ENCODE data around the gene DALRD3. TPM values are rescaled to one million over a fixed set of nuclear protein-coding genes. Genes with fewer than 3 reads are reported as not detected.

The DALRD3 gene
- total RNA-seq, 6 experiments from 2014 or later = 7.5 to 17.0 (median 8.1) TPM

DNA sequence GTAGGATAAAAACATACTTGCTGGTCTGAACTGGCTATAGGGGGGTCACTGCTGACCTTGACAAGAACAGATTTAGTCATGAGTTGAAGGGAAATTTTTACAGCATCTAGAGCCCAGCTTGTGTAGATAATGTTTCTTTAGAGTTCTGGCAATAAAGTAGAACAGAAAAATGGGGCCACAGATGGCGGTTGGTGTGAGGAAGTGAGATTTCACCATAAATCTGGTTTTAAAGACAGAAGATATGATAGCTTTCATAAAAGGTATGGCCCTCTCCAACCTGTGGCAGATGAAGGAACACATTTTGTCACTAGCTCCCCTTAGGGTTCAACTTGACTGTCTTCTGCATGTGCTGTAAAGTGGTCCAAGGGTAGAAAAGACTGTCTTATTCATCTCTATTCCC is 35.2 kb upstream of the DALRD3 start:
- H3K36me3 ChIP-seq = peaks cover 9 to 41% (median 15%) of the 10 kb centered on the region in 4 donors
- WGBS (ENCODE audit: insufficient coverage, low coverage, low lambda C conversion rate, missing lambda C conversion rate) = 67% methylated on average over 1 of the region's 1 CpG
- no peak overlapping the region for H3K4me3 ChIP-seq
- ATAC-seq = no peak
- intact Hi-C loops (cut with DNase I) = no loop called here
- no peak overlapping the region for H3K27ac ChIP-seq
- TF ChIP-seq, protein P1, sequence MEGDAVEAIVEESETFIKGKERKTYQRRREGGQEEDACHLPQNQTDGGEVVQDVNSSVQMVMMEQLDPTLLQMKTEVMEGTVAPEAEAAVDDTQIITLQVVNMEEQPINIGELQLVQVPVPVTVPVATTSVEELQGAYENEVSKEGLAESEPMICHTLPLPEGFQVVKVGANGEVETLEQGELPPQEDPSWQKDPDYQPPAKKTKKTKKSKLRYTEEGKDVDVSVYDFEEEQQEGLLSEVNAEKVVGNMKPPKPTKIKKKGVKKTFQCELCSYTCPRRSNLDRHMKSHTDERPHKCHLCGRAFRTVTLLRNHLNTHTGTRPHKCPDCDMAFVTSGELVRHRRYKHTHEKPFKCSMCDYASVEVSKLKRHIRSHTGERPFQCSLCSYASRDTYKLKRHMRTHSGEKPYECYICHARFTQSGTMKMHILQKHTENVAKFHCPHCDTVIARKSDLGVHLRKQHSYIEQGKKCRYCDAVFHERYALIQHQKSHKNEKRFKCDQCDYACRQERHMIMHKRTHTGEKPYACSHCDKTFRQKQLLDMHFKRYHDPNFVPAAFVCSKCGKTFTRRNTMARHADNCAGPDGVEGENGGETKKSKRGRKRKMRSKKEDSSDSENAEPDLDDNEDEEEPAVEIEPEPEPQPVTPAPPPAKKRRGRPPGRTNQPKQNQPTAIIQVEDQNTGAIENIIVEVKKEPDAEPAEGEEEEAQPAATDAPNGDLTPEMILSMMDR (IDR thresholded peaks at IDR 0.05) = no peak
- no peak for TF ChIP-seq POLR2A (IDR thresholded peaks at IDR 0.05)
- DNase-seq = no peak
- H3K9me3 ChIP-seq = no peaks in the 10 kb centered on the region
- H3K4me1 ChIP-seq = no peaks in the 10 kb centered on the region
- H3K27me3 ChIP-seq = no peaks in the 10 kb centered on the region

DNA sequence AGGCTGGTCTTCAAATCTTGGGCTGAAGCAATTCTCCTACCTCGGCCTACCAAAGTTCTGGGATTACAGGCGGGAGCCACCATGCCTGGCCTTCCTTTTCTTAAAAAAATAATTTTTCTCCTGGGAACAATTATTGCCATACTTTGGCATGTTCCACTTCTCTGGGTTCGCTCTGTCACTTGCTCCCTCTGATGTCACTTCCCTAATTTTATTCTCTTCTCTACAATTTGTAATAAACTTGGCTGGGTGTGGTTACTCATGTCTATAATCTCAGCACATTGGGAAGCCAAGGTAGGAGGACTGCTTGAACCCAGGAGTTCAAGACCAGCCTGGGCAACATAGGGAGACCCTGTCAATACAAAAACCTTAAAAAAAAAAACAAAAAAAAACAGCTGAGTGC is 16.9 kb upstream of the DALRD3 start:
- ATAC-seq (no peak), DNase-seq (no peak)
- peaks cover 0 to 60% (median 9%) of the 10 kb centered on the region in 4 donors for H3K36me3 ChIP-seq
- no peak overlapping the region for H3K27ac ChIP-seq
- no peaks in the 10 kb centered on the region for H3K4me1 ChIP-seq
- intact Hi-C loops (cut with DNase I) = no loop called here
- no peaks in the 10 kb centered on the region for H3K27me3 ChIP-seq
- H3K4me3 ChIP-seq = no peak overlapping the region
- H3K9me3 ChIP-seq = no peaks in the 10 kb centered on the region
- WGBS (ENCODE audit: insufficient coverage, low coverage, low lambda C conversion rate, missing lambda C conversion rate) = 92% methylated on average over 3 of the region's 3 CpGs
- no peak for TF ChIP-seq POLR2A (IDR thresholded peaks at IDR 0.05)
- TF ChIP-seq, protein P1 (IDR thresholded peaks at IDR 0.05) = no peak

DNA sequence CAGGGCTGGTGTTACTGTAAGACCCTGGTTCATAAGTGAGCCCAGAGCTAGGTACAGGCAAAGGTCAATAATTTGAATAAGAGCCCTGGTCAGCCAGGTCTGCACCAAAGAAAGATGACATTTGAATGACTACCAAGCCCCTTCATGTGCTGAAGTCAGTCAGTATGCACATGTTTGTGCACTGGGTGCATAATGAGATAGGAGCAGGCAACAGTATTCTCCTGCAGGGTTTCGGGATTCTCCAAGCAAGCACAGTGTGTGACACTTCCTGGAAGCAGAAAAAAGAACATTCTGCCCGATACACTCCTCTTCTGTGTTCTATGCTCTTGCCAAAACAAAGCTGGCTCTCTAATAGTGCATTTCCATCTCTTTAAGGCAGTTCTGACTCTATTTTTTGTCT is 16.3 kb upstream of the DALRD3 start:
- intact Hi-C loops (cut with DNase I) = no loop called here
- no peak for ATAC-seq
- Histone ChIP-seq H3K27ac (no peak overlapping the region), H3K9me3 (no peaks in the 10 kb centered on the region), H3K4me1 (no peaks in the 10 kb centered on the region), H3K36me3 (peaks cover 0 to 58% (median 9%) of the 10 kb centered on the region in 4 donors), H3K4me3 (no peak overlapping the region), H3K27me3 (no peaks in the 10 kb centered on the region)
- TF ChIP-seq, protein P1 (IDR thresholded peaks at IDR 0.05) = no peak
- TF ChIP-seq POLR2A (IDR thresholded peaks at IDR 0.05) = no peak
- WGBS (ENCODE audit: insufficient coverage, low coverage, low lambda C conversion rate, missing lambda C conversion rate) = 67% methylated on average over 1 of the region's 2 CpGs
- no peak for DNase-seq

DNA sequence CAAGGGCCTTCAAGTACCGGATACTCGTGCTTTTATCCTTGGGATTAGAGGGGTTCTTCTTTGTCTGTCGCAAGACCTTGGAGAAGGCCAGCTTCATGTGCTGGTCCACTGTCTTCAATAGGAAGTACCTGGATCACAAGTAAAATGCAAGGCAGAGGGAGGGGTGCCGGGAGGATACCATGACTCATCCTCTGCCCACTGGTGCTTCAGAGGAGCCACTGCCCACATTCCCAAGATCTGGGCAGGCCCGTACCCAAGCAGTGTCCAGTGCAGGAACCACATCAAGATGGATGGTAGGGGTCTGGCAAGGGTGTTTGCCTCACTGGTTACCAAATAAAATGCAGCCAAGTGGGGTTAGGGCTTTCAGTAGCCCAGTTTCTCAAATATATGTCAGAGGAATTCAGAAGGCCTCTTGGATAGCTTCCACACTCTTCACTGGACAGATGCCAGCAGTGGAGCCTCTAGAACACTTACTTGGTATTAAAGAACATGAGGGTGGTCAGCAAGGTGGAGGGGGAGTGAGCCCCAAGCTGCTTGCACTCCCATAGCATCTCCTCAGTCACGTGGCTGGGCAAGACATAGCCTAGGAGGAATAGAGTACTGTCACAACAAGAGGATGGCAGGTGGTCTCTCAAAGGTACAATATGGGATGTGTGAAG is 14.4 kb upstream of the DALRD3 start:
- intact Hi-C loops (cut with DNase I) = no loop called here
- Histone ChIP-seq H3K9me3 (no peaks in the 10 kb centered on the region), H3K4me3 (no peak overlapping the region), H3K4me1 (peaks cover 0 to 9% (median 4%) of the 10 kb centered on the region in 4 donors), H3K27ac (no peak overlapping the region), H3K36me3 (peaks cover 0 to 45% (median 9%) of the 10 kb centered on the region in 4 donors), H3K27me3 (no peaks in the 10 kb centered on the region)
- DNase-seq = no peak
- WGBS (ENCODE audit: insufficient coverage, low coverage, low lambda C conversion rate, missing lambda C conversion rate) = 84% methylated on average over 6 of the region's 6 CpGs
- TF ChIP-seq POLR2A (IDR thresholded peaks at IDR 0.05) = no peak
- TF ChIP-seq, protein P1 (IDR thresholded peaks at IDR 0.05) = no peak
- no peak for ATAC-seq

Data from right lobe of liver (tissue), 6 donors.